ENCODE measurements around the gene DTX3L.
"Not testable (repeated sequence)": the region's sequence is repeated elsewhere in the genome, so short reads cannot be mapped to it uniquely, and the experiment has no call there.

The DTX3L gene

DNA sequence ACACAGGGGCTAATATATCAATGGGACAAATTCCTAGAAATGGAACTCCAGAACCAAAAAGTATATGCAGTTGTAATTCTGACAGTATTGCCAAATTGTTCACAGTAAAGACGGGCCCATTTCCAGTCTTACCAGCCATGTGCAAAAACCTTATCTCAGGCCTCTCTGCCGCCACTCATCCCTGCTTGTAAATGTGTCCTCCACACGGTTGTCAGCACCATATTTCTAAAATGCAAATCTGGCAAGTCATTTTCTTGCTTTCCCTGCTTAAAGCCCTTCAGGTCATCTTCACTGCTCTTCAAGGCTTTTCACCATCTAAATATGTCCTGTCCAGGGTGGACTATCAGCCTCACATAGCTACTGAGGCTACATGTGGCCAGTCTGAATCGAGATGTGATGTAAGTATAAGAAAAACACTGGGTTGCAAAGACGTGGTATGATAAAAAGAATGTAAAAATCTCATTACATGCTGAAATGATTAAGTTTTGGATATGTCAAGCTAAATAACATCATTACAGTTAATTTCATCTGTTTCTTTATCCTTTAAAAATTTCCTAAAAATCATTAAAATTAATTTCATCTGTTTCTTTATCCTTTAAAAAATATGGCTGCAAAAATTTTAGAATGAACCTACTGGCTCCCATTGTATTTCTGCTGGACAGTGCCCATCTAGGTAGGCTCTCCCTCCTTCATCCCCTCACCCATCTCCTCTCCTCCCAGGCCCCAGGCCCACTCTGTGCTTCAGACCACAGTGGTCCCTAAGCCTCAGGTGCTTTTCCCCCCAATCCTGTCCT lies 1.0 kb upstream of the DTX3L start:
- DNase-seq (ENCODE audit: low read depth) = no peak

DNA sequence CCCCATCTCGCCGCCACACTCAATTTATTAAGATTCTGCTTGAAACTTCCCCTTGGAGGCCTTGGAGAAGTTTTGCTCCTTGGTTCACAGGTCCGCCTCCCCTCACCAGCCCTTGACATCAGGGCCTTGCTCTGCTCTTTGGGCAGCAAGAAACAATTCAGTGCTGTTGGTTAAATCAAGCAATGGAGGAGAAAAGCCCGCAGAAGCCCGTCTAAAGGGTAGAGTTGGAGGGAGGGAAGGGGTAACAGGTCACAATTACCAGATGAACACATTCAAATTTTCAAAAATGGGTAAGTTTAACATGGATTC lies 467 bp upstream of the DTX3L start:
- DNase-seq (ENCODE audit: low read depth) = no peak

DNA sequence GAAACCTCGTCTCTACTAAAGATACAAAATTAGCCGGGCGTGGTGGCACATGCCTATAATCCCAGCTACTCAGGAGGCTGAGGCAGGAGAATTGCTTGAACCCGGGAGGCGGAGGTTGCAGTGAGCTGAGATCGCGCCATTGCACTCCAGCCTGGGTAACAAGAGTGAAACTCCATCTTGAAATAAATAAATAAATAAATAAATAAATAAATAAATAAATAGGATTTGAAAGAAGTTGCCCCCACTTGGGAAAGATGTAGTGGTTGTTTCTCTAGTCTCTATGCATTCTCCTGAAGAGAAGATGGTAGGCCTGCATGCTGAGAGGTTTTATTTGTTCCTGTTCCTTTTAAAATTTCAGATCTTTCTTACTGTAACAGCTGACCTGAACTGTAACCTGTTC lies 4.0 kb downstream of the DTX3L start:
- not testable (repeated sequence) for DNase-seq (ENCODE audit: low read depth)

DNA sequence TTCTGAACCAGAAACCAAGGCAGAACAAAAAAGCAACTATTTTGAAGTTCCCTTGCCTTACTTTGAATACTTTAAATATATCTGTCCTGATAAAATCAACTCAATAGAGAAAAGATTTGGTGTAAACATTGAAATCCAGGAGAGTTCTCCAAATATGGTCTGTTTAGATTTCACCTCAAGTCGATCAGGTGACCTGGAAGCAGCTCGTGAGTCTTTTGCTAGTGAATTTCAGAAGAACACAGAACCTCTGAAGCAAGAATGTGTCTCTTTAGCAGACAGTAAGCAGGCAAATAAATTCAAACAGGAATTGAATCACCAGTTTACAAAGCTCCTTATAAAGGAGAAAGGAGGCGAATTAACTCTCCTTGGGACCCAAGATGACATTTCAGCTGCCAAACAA lies 4.6 kb downstream of the DTX3L start:
- DNase-seq (ENCODE audit: low read depth) = no peak

DNA sequence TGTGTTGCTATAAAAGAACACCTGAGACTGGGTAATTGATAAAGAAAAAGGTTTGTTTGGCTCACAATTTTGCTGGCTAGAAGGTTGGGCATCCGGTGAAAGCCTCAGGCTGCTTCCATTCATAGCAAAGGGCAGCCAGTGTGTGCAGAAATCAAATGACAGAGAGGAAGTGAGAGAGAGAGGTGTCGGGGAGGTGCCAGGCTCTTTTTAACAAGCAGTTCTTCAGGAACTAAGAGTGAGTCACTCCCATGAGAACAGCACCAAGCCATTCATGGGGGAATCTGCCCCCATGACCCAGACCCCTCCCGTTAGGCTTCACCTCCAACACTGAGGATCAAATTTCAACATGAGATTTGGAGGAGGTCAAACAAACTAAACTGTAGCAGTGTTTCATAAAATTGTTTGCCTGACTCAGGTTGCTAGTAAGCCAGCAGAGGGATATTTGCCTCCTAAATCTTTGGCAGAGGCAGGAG lies 8.8 kb downstream of the DTX3L start:
- DNase-seq (ENCODE audit: low read depth) = no peak

DNA sequence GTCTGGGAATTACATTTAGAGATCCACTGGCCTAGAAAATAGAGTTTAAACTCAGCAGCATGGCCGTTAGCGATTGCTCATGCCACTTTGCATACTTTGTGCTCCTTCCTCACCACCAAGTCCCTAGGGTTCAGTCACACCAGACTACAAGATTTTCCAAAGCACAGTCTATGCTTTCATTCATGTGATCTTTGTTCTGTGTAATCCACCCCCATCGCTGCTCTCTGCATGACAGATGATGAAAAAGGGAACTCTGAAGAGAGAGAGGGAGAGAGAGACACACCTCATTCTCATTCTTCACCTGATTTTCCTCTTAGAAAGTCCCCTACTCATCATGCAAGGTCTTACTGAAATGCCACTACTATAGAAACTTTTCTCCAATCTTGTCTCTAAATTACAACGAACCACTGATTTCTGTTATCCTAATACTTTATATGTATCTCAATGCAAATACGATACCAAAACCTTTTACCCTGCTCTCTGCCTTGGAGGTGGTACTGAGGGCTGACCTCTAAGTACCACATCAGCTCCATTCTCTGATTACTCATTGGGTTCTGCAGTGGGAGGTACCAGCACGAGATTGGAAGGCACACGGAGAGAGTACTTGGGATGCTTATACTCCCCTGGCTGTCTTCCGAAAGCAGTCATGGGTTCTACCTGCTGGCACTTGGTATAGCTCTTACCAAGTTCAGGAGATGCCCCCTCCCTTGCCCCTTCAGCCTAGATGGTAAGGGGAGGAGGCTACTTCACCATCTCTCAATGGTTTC lies 12.2 kb downstream of the DTX3L start:
- DNase-seq (ENCODE audit: low read depth) = no peak

DNA sequence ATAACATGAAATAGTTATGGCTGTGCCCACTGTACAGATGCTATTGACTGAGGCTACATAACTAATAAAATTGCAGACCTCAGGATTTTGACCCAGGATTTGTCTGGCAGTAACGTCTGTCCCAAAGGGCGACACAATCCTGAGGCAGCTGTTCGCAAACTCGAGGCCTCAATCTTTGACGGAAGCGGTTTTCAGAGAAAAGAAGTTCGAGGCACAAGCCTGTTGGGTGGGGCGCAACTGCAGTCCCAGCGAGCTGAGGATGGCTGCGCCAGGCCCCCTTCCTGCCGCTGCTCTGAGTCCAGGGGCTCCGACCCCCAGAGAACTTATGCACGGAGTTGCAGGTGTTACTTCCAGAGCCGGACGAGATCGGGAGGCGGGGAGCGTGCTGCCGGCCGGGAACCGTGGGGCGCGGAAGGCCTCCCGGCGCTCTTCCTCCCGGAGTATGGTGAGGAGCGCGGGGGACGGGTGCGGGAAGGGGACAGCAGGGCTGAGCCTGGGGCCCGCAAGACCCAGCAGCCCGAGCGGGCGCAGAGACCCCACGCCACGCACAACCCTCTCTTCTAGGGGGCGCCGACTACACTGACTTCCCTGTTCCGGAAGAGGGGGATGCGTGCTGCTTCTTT lies 13.4 kb downstream of the DTX3L start, which contains the start of gene PARP15:
TSS of gene PARP15 (plus strand) at position 242 of the 623 bp plus-strand sequence. CDS start at position 260, 18 bp downstream.
- no peak for DNase-seq (ENCODE audit: low read depth)

DNA sequence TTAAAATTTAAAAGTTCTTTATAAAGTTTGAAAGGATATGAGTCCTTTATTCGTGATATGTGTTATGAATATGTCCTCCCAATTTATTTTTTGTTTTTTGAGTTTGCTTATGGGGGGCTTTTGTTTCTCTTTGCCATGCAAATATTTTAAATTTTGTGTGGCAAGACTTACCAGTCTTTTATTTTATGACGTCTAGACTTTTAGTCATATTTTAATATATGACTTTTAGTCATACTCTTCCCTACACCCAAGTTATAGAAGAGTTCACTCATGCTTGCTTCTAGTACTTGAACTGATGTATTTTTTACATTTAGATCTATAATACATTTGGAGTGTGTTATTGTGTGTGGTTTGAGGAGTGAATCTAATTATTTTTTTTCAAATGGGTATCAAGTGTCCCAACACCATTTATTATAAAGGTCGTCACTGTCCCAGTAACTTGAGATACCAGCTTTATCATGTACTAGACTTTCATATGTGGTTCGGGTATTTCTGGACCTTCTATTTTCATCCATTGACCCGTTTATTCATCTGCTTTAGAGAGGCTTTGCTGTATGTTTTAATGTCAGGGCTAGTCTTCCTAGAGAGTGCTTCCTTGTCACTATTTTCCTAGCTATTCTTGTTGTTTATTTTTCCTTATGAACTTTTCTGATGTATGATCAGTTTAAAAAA lies 14.1 kb downstream of the DTX3L start:
- no peak for DNase-seq (ENCODE audit: low read depth)

DNA sequence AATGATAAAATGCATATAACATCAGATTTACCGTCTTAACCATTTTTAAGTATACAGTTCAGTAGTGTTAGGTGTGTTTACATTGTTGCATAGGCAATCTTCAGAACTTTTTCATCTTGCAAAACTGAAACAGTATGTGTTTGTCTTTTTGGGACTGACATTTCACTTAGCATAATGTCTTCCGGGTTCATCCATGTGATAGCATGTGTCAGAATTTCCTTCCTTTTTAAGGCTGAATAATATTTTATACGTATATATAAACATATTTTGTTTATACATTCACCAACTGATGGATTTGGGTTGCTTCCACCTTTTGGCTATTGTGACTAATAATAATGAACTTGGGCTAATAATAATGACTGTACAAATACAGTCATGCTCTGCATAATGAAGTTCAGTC lies 16.3 kb downstream of the DTX3L start:
- DNase-seq (ENCODE audit: low read depth) = no peak

DNA sequence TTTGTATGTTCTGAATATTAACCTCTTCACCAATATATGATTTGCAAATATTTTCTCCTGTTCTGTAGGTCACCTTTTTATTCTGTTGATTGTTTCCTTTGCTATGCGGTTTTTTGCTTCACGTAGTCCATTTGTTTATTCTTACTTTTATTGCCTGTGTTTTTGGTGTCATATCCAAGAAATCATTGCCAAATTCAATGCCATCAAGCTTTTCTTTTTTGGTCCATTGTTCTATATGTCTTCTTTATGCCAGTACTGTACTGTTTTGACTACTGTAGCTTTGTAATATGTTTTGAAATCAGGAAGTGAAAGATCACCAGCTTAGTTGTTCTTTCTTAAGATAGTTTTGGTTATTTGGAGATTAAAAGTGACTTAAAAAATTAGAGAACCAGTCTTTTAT lies 17.5 kb downstream of the DTX3L start:
- DNase-seq (ENCODE audit: low read depth) = no peak

DNA sequence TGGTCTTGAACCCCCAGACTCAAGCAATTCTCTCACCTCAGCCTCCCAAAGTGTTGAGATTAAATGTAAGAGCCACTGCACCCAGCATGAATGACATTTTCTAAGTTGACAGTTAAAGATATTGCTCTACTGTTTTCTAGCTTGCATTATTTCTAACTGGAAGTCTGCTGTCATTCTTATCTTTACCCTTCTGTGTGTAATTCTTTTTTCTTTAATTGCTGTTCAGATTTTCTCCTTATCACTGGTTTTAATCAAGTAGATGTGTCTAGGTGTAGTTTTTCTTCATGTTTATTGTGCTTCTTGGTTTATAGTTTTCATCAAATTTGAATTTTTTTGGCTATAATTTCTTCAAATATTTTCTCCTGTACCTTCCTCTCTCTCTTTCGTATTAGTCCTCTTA lies 18.3 kb downstream of the DTX3L start:
- DNase-seq (ENCODE audit: low read depth) = no peak

DNA sequence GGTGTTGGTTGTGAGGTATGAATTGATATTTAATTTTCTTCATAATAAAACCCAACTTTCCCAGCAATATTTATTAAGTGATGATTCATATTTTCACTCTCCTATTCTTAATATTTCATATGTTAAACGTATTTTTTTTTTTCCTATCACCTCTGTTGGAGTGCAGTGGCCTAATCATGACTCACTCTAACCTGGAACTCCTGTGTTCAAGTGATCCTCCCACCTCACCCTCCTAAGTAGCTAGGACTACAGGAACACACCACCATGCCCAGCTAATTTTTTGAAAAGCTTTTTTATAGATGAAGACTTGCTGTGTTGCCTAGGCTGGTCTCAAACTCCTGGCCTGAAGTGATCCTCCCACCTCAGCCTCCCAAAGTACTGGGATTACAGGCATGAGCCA lies 22.0 kb downstream of the DTX3L start:
- DNase-seq (ENCODE audit: low read depth) = no peak

DNA sequence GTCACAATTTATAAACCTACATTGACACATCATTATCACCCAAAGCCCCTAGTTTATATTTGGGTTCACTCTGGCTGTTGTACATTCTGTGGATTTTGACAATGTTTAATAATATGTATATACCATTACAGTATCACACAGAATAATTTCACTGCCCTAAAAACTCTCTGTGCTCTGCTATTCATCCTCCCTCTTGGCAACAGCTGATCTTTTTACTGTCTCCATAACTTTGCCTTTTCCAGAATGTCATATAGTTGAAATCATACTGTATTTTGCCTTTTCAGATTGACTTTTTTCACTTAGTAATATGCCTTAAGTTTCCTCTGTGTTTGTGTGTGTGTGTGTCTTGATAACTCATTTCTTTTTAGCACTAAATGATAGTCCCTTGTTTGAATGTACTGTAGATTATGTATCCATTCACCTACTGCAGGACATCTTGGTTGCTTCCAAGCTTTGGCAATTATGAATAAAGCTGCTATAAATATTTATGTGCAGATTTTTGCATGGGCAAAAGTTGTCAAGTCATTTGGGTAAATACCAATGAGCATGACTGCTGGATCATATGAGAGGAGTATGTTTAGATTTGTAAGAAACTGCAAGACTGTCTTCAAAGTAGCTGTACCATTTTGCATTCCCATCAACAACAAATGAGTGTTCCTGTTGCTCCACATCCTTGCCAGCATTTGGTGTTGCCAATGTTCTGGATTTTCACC lies 22.8 kb downstream of the DTX3L start:
- DNase-seq (ENCODE audit: low read depth) = no peak

DNA sequence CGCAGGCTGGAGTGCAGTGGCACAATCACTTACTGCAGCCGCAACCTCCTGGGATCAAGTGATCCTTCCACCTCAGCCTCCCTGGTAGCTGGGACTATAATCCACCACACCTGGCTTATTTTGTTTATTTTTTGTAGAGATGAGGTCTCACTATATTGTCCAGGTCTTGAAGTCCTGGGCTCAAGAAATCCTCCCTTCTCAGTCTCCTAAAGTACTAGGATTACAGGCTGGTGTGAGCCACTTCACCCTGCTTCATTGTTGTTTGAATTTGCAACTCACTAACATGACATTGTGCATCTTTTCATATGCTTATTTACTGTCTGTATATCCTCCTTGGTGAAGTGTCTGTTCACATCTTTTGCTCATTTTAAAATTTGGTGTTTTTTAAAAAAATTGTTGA lies 23.4 kb downstream of the DTX3L start:
- no peak for DNase-seq (ENCODE audit: low read depth)

DNA sequence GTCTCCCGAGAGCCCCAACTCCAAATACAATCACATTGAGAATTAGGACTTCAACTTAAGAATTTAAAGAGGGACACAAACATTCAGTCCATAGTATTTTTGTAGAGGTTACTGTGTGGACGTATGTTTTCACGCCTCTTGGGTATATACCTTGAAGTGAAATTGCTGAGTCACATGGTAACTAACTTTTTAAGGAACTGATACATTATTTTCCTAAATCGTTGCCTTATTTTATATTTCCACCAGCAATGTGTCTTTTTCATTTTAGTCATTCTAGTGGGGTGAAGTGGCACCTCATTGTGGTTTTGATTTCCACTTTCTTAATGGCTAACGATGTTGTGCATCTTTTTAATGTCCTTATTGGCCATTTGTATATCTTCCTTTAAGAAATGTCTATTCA lies 25.2 kb downstream of the DTX3L start:
- no peak for DNase-seq (ENCODE audit: low read depth)

DNA sequence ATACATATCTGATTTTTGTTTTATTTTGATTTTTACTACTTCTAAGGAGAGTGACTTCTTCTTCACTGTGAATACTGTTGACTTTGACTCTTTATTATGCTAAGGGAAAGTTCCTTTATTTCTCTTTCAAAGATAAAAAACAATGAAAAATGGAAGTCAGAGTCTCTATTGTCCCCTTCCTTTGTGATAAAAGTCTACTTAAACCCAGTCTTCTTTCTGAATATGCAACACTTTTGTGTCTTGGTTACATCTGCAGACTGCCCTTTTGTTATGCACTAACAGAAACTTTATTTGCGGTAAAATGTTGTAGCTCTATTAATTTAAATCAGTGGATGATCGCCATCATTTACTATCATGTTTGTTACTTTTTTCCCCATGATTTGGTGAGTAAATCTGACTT lies 26.5 kb downstream of the DTX3L start:
- no peak for DNase-seq (ENCODE audit: low read depth)

DNA sequence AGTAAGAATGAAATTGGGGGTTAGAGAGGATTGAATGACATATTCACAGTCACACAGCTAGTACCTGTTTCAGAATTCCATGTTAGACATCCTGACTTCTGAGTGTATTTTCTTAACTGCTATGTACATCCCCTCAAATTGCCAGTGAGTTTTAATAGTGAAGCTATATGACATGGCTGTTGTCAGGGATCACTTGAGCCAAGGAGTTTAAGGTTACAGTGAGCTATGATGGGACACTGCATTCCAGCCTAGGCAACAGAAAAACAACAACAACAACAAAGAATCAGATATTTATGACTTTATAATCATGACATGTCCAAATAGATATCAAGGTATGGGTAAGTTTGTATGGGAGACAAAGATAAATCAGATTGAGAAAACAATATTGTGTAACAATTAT lies 29.9 kb downstream of the DTX3L start:
- no peak for DNase-seq (ENCODE audit: low read depth)

DNA sequence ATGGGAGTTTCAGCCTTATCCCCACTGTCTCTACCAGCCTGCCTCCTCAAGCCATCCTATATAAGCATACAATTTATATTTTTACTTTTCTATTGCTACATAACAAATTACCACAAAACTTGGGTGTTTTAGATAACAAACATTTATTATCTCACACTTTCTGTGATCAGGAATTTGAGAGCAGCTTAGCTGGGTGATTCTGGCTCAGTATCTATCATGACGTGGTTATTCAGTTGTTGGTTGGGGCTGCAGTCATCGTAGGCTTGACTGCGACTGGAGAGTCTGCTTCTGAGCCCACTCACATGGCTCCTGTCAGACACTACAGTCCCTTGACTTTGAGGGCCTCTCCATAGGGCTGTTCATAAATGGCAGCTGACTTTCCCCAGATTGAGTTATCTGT lies 34.0 kb downstream of the DTX3L start:
- no peak for DNase-seq (ENCODE audit: low read depth)

DNA sequence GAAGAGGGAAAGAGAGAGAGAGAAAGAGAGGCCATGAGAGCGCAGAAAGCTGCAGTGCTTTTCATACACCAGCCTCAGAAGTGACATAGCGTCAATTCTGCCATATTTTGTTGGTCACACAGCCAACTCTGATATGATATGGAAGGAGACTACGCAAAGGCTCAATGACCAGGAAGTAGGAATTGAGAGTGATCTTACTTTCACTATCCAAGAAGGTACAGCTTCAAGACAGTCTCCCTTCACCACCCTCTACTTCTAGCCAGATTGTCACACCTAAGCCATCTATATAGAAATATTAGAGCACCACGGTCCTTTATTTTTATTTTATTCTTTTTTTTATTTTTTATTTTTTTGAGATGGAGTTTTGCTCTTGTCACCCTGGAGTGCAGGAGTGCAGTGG lies 34.4 kb downstream of the DTX3L start:
- DNase-seq (ENCODE audit: low read depth) = no peak

DNA sequence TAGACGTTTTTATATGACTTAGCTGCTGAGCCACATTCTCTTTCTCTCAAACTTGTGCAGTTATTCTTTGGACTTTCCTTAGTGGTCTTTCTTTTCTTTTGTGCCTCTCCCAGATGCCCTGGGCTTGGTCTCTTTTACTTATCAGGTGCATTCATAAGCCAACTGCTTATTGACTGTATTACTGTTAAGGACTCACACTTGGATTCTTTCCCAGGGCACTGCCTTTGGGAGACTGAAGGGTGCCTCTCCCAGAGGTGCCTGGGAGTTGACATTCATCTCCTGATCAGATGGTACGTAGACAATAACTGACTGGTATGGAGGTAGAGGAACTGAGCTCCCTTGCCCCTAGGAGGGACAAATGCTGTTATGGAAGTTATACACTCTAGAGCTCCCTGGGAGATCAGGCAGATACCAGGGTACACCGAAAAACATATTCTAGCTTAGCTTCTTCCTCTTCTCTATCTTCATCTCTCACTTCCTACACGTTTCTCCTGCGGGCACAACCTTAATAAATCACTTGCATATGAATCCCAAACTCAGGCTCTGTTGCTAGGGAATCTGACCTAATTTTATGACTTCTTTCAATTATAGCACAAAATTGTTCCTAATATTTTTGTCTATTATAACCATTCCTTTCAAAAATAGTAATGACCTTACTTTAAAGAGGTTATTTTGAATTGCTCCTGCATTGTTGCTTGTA lies 38.0 kb downstream of the DTX3L start:
- no peak for DNase-seq (ENCODE audit: low read depth)

DNA sequence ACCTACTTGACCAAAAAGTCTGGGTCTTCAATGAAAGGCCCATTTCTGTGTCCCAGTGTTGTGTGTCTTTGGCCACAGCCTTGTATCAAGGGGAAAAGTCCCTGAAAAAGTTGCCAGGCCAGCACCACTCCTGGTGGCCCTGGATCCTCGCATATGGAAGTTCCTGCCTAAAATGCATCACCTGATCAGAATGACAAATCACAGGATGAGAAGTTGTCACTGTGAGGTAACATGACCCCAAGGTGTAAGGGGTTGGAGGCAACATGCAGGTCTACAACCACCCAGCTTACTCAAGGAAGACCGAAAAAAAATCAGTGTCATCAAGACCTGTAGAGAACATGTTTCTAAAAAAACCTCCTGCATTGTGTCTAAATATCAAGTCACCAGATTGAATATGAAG lies 38.9 kb downstream of the DTX3L start:
- no peak for DNase-seq (ENCODE audit: low read depth)
